NCI-H526 treated with DMSO at 0.1 percent for 48 hours (cell line): Measurements from ENCODE around the gene STEAP1B.
"Not testable (repeated sequence)": the region's sequence is repeated elsewhere in the genome, so short reads cannot be mapped to it uniquely, and the experiment has no call there.

ENCODE experiments used
- DNase-seq: peaks from one replicate; lab custom pipeline; 2025; lab: John Stamatoyannopoulos, UW

STEAP1B gene

DNA sequence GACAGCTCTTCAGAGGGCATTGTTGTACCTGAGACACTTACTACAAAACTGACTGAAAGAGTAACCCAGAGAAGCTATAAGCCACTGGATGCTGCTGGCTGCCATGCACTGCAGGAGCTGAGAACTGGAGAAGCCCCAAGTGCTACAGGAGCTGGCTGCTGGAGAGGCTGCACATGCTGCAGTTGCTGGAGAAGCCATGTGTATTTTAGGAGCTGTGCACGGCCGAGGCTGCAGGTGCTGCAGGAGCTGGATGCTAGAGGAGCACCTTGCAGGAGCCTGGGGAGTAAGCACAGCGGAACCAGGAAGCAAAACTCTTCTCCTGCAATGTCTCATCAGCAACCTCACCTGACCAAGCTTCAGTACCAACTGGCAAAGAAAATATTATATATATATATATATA is 45.5 kb downstream of the STEAP1B start:
- no peak for DNase-seq

- DNase-seq, result no peak
These were observed 46.9 kb downstream of the STEAP1B start for GRCh38 chr7:22452960-22453558.

DNA sequence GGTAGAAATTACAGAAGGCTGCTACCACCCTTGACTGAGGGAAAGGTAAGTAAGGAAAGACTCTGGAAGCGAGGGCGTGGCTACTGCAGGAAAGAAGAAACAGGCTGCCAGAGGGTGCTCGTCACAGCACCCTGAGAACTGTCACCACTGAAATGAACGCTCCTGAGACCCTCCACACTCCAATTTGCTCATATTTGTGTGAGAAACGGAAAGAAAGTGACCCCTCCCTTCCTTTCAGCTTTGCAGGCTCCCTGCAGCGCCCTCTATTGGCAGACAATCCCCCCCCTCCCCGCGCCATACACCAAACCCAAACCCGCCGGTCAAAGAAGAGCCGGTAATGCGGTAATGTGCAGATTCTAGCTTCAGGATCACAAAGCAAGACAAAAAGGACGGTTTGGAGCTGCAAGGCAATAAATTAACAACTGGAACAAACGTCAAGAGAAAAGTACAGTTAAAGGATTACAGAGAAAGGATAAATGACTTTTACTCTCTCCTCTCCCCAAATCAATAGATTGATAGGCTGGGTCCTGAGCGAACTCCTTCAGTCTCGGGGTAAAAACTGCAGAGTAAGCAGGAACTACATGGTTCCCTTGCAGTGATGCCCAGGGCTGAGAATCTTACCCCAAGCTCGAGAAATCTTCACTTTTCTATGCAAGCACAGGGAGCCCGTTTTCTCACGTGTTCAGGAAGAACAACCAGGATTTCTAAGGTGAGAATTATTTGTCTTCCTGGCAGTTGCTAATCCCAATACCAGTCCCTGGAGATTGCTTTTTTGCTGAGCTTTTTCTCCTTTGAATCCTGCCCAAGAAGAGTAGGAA is 47.6 kb downstream of the STEAP1B start:
- DNase-seq, result no peak

DNA sequence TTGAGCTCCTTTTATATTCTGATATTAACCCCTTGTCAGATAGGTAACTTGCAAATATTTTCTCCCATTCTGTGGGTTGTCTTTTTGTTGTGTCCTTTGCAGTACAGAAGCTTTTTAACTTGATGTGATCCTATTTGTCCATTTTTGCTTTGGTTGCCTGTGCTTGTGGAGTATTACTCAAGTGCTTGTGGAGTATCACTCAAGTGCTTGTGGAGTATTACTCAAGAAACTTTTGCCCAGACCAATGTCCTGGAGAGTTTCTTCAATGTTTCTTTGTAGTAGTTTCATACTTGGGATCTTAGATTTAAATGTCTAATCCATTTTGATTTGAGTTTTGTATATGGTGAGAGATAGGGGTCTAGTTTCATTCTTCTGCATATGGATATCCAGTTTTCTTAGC is 50.0 kb downstream of the STEAP1B start:
- not testable (repeated sequence) for DNase-seq

GRCh38 chr7:22447762-22448161 is 52.2 kb downstream of the STEAP1B start:
- peak; percentile 26 for DNase-seq

DNA sequence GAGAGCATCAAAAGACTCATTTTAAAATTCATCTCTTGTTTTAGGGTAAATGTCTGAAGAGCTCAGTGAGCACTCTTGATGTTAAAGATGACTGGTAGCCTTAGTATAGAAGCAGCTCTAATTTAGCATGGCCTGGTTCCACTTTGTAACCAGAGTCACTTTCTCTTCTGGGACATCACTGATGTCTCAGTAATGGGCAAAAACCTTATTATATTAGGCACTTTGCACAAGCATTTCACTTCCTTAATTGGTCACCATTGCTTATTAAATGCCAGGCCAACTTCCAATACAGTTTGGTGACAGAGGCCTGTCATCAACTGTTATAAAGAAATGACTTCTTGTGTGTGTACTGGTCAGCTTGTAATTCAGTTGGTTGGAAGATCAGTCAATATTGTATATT is 53.0 kb downstream of the STEAP1B start:
- DNase-seq, result no peak

DNA sequence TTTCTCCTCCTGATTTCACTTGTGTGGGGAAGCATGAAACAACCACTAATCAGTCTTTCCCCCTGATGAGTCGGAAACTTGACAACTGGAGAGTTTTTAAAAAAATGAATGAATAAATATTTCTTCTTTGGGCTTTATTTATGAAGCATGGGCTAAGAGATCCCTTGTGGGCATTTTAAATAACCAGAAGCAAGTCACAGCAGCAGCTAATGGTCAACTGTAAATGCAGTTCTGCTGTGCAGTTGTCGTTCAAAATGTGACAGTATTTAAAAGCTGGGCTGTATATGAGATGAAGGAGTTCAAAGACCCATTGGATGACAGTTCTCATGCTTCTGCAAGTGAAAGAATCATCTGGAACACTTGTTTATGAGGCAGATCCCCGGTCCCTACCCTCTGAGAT is 54.1 kb downstream of the STEAP1B start:
- no peak for DNase-seq

DNA sequence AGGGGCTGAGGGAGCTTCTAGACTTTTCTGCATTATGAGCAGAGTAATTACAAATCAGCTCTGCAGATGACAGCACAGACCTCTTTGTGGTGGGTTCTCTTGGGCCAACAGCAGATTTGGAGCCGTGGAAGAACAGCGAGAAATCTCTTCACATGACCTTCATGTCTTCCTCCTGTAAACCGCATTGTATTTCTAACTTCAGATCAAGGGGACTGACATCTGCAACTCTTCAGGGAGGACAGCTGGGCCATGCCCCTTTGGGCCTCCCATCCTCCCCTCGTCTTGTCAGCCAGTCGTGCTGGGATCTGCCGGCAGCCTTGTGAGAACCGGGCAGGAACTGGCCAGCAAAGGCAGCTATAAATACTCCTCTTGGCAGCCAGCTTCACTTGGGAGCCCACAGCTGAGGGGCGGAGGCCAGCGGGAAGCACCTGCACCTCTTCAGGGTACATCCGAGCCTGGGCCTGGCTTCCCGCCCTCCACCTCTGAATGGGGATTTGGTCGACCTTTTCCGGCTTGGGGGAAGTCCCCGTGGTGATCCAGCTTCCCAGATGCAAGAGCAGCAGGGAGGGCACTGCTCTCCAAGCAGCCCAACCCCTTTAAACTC is 54.7 kb downstream of the STEAP1B start:
- peak; percentile 20 for DNase-seq

DNA sequence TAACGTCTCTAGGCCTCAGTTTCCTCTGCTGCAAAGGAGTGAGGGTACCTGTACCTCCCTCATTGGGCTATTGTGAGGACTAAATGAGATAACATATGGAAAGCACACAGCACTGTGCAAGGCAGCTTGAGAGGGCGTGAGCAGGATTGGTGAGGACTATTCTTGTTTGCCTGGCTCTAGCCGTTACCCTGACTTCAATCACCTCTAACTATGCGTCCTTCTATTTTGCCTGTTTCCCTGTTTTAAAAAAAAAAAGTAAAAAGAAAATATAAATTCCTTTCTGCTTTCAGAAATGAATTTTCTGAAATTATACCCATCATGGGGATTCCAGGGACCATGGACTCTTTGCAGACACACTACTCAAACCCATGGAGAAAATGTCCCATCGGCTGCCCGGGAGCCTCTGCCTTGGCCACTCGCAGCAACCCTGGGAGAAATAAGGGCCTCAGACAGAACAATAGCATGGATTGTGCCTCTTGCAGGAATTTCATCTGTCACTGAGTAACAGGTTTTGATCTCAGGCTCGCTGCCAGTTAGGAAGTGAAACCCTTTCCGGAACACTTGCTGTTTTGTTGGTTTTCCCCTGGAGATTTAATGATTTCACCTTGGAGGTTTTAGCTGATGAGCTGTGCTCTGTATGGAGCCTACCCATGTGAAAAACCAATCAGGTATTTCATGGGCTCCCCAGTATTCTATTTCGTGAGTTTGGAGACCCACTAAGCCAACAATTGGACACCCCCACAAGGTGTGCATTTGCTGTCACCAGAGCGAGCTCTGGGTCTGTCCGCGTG is 55.6 kb downstream of the STEAP1B start:
- DNase-seq, result no peak

GRCh38 chr7:22443370-22444180 is 56.4 kb downstream of the STEAP1B start:
- no peak for DNase-seq

DNA sequence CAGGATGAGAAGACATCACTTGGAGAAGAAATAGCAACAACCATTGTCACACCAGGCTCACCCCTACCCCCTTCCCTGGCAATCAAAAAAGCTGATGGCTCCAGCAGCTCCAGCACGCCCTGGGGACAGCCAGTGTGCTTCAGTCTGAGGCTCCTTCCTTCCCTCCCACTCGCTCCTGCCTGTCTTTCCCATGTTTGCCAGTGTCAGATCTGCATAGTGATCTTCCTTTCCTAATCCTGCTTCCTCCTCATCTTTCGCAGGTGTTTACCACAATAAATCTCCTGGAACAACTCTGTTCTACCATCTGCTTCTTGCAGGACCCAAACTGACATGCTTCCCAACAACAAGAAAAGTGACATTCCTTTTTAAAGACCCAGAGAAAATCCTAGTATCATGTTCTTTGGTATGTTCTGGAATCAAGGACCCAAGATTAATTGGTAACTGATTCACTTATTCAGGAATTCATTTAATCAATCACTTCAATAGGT is 57.1 kb downstream of the STEAP1B start:
- DNase-seq, result no peak

- no peak for DNase-seq
These were observed 57.7 kb downstream of the STEAP1B start for GRCh38 chr7:22442187-22442881.

DNA sequence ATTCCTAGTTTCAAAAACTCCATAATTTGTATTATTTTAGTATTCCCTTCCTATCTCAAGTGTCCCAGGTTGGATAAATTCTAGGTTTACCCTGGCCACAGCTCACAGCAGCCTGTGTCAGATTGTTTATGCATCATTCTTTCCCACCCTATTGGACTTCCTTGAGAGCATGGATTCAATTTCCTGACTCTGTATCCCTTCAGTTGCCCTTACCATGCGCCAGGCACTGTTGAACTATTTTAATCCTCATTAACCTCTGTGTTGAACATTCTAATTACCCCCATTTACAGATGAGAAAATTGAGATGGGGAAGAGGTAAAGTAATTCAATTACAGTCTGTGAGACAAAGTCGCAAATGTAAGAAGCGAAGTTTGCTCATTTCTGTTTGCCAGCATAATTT is 58.8 kb downstream of the STEAP1B start:
- no peak for DNase-seq

DNA sequence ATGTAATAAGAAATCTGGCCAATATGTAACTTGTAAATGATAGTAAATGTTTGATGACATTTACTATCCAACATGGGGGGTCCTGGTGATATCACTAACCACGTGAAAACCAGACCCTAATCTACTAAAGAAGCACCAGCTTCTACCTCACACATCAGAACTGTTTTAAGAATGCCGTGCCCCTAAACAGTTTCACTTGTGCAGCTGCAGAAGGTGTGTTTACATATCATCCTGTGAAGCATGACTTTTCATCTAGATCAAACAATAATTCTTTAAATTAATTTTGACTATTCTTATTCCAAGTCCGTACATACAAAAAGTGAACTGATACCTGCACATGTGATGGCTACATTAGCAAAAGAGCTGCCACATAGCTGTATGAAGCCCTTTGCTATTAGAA is 61.0 kb downstream of the STEAP1B start:
- DNase-seq, result no peak

DNA sequence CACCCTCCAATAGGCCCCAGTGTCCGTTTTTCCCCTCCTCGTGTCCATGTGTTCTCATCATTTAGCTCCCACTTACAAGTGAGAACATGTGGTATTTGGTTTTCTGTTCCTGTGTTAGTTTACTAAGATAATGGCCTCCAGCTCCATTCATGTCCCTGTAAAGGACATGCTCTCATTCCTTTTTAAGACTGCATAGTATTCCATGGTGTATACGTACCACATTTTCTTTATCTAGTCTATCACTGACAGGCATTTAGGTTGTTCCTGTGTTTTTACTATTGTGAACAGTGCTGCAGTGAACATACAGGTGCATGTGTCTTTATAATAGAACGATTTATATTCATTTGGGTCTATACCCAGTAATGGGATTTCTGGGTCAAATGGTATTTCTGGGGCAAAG is 63.4 kb downstream of the STEAP1B start:
- not testable (repeated sequence) for DNase-seq

DNA sequence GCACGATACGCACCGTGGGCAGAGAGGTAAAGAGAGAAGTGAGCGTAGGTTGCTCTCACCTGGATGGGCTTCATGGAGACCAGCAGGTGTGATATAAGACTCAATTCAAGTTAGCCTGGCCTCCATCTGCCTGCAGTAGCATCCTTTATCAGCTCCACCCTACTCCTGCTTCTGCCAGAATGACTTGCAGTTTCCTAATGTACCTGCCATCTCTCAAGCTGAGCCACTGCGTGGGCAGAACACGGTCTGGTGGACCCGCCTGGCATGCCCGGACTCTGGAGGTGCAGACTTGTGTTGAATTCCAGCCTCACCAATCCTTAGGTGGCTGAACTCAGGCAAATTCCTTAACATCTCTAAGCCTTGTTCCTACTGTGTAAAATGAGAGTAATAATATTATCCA is 64.3 kb downstream of the STEAP1B start:
- DNase-seq, result no peak

GRCh38 chr7:22435105-22435504 is 64.9 kb downstream of the STEAP1B start:
- DNase-seq, result no peak

DNA sequence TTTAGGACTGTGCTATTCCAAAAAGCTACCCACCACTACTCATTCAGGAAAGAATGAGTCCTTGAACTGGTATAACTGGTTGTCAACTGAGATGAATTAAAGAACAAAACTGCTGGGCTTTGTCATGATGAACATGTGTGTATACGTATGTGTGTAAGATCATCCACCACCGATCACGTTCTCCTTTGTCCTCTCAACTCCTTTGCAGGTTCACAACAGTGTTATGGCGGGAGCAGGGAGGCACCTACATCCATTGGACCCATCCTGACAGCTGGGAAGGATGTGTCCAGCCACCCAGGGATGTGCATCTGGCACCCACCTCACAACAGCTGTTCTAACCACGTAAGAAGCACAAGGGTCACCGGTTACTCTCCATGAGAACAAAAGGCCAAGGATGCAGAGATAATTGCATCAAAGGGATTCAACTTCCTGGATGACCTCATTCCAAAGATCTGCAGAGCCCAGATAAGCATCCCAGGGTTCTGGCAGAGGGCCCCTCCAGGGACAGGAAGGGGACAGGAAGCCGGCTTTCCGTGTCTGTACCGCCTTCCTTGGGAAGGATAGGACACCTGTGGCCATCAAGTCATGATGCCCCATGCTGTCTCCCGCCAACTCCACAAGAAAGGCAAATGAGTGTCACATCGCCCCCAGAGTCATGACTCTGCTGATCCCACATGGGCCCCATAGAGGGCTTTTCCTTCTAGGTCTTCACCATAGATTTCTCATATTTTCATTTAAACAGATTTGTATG is 66.1 kb downstream of the STEAP1B start:
- no peak for DNase-seq

GRCh38 chr7:22433165-22433700 is 66.8 kb downstream of the STEAP1B start:
- DNase-seq, result not testable (repeated sequence)

GRCh38 chr7:22432203-22432718 is 67.7 kb downstream of the STEAP1B start:
- no peak for DNase-seq
